Heart left ventricle (tissue), 16 donors: ENCODE data around the gene NECTIN2. TPM values are rescaled to one million over a fixed set of nuclear protein-coding genes. Genes with fewer than 3 reads are reported as not detected.
A peak's percentile ranks its signal among the peaks of the same experiment; 100 is the strongest.

ENCODE experiments used
- ATAC-seq, 4 donors: fragments of 200-7000 bp; cut with Tn5 transposase; one replicate each; pipeline ENCODE4 v1.9.1; 2020 to 2022; ENCODE audit warnings: moderate library complexity in 4 of 4, mild to moderate bottlenecking in 3 of 4, moderate number of reproducible peaks in 1 of 4
- DNase-seq, 5 donors: peaks; one replicate each; pipeline ENCODE4 v3.0.0-alpha.2; 2020
- H3K27ac ChIP-seq, 12 donors: fragments of 200-600 bp; sonication (generic) in 4 of 12; one replicate each; pipeline versions ENCODE4 v1.5.0 to v1.8.0; 2016 to 2022; ENCODE audit warnings: mild to moderate bottlenecking in 2 of 12
- H3K27me3 ChIP-seq, 9 donors: fragments of 200-600 bp; sonication (generic) in 2 of 9; one replicate each; pipeline versions ENCODE4 v1.5.1 to v1.8.0; 2016 to 2022; ENCODE audit warnings: mild to moderate bottlenecking in 3 of 9
- H3K36me3 ChIP-seq, 9 donors: fragments of 200-600 bp; sonication (generic) in 2 of 9; one replicate each; pipeline versions ENCODE4 v1.5.0 to v1.8.0; 2018 to 2022; ENCODE audit warnings: mild to moderate bottlenecking in 2 of 9
- H3K4me1 ChIP-seq, 12 donors: fragments of 200-600 bp; sonication (generic) in 4 of 12; one replicate each; pipeline versions ENCODE4 v1.5.0 to v1.8.0; 2016 to 2022; ENCODE audit warnings: mild to moderate bottlenecking in 3 of 12
- H3K4me3 ChIP-seq, 12 donors: fragments of 200-600 bp; sonication (generic) in 4 of 12; one replicate each; pipeline versions ENCODE4 v1.5.0 to v1.8.0; 2017 to 2022; ENCODE audit warnings: mild to moderate bottlenecking in 9 of 12, moderate library complexity in 4 of 12
- H3K9me3 ChIP-seq, 12 donors: fragments of 200-600 bp; sonication (generic) in 4 of 12; one replicate each; pipeline versions ENCODE4 v1.5.0 to v1.8.0; 2016 to 2022; ENCODE audit warnings: mild to moderate bottlenecking in 1 of 12
- POLR2A ChIP-seq, 2 donors: fragments of 450-650 bp; IDR thresholded peaks; one replicate each; pipeline ENCODE4 v1.6.1; 2017; ENCODE audit warnings: antibody characterized with exemption in 2 of 2, mild to moderate bottlenecking in 2 of 2, moderate library complexity in 2 of 2
- WGBS, 4 donors: extraction: QIAGEN DNeasy Blood & Tissue Kit in 2 of 4; methylation state at CpG; one replicate each; pipeline versions ENCODE4 v1.1.5 to v1.1.7; 2013 to 2018; 5-methylcytosine and 5-hydroxymethylcytosine counted together
- intact Hi-C, 10 donors: fragments of 100-400 bp; cut with DNase I; formaldehyde crosslinking; loops; one replicate each; pipeline versions ENCODE4 v1.11.1 to v1.14.2; 2022
- polyA plus RNA-seq, 2 donors: library from polyadenylated mRNA; stranded (reverse); fragments of 200-250 nt; gene quantifications; one replicate each; pipeline ENCODE4 v1.2.3, GENCODE V29; 2013
- total RNA-seq, 9 donors: library from RNA; depleted of rRNA in 2 of 9; stranded (reverse); fragments of >200 nt in 2 of 9; fragmentation: NEBNext Ultra II Directional in 3 of 9; extraction: Animal tissue kit (Norgen Biotek cat#: 25700) in 3 of 9; gene quantifications; one replicate each; pipeline versions ENCODE4 v1.1.0 to v1.2.4, GENCODE V29; 2016 to 2023
- TF ChIP-seq, protein P1 (sequence below), 12 donors: fragments of 200-600 bp; sonication (generic) in 4 of 12; IDR thresholded peaks; one replicate each; pipeline versions ENCODE4 v1.5.0 to v1.8.0; 2018 to 2022; ENCODE audit warnings: antibody characterized with exemption in 12 of 12, mild to moderate bottlenecking in 5 of 12
- donor health status: ischemic (EF 13 %, LVEDD 7.1; RV severe dilation, severe dysfunction).
- donor health status: healthy with polysubstance abuse.
- donor health status: DM: no; HTN: yes; CAD: no.
- donor health status: DM: no; HTN: no; CAD: no.
- donor health status: ischemic (EF 25% LVEDD 6.9; RV normal size, moderate dysfunction).
- donor health status: ischemic (EF 25% LVEDD 5.7; RV mildly dilated, moderate dysfunction).
- donor health status: healthy.
- donor health status: DM: yes; HTN: yes; CAD: no.
- donor health status: ischemic (EF 35%, LVEDD 5.7; RV mildly dilated, moderate dysfunction).
- donor health status: nonischemic (EF 11% LVEDD 7.7; RV severe dilation, severe dysfunction).
- donor health status: DM: yes; HTN: yes; CAD: no.
- donor health status: PGD.
- donor health status: ischemic (EF 29% LVEDD 5.4; RV normal size, mild dysfunction).
- donor health status: nonischemic (EF 23%, LVEDD 6.1; RV moderate dilation, normal function).

Gene NECTIN2
- total and polyA plus RNA-seq, 11 donors: 37.0 to 99.6 (median 57.6) TPM

DNA sequence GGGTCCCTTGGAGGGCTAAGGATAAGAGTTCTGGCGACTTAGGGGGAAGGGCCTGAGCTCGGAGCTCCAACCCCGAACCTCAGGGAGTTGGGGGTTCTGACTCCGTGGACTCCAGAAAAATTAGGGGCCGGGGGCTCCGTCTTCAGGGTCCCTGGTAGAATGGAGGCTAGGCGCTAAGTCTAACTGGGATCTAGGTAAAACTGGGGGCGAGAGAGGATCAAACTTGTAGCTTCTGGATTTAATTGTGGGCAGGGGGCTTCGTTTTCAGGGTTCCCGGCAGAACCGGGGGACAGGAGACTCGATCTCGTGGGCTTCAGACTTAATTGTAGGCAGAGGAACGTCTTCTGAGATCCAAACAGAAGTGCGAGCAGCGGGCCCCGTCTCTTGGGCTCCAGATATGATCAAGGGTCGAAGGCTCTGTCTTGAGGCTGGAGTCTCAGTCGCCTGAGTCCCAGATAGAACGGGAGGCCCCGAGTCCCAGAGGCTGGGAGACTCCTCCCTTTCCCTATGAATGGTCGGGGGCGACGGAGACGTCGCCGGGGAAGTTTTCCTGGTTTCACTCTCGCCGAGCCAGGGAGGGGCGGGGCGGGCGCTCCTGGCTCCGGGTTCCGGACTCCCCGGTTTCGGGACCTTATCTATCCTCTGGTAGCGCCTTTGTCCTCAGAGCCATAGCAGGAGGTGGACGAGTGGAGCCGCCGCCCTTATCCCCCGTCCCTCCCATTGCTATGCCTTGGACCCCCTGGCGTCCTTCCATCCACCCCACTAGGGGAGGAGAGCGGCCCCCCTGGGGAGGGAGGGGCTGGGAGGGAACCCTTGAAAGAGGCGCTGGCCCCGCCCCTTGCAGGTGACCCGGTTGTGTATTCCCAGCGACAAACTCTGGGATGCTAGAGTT is 1.3 kb downstream of the NECTIN2 start:
- Histone ChIP-seq H3K27me3 (no peaks in the 10 kb centered on the region), H3K4me3 (peak overlapping the region; percentile 86 to 100 (median 99)), H3K27ac (peak overlapping the region; percentile 94 to 100 (median 98)), H3K4me1 (peaks cover 15 to 69% (median 43%) of the 10 kb centered on the region in 12 donors), H3K36me3 (no peaks in the 10 kb centered on the region), H3K9me3 (no peaks in the 10 kb centered on the region)
- TF ChIP-seq POLR2A (IDR thresholded peaks at IDR 0.05): peak in 1 of 2 donors; percentile 45
- TF ChIP-seq, protein P1, sequence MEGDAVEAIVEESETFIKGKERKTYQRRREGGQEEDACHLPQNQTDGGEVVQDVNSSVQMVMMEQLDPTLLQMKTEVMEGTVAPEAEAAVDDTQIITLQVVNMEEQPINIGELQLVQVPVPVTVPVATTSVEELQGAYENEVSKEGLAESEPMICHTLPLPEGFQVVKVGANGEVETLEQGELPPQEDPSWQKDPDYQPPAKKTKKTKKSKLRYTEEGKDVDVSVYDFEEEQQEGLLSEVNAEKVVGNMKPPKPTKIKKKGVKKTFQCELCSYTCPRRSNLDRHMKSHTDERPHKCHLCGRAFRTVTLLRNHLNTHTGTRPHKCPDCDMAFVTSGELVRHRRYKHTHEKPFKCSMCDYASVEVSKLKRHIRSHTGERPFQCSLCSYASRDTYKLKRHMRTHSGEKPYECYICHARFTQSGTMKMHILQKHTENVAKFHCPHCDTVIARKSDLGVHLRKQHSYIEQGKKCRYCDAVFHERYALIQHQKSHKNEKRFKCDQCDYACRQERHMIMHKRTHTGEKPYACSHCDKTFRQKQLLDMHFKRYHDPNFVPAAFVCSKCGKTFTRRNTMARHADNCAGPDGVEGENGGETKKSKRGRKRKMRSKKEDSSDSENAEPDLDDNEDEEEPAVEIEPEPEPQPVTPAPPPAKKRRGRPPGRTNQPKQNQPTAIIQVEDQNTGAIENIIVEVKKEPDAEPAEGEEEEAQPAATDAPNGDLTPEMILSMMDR (IDR thresholded peaks at IDR 0.05): no peak
- peak; percentile 78 to 85 (median 80) for DNase-seq
- 1 to 2% (median 1%) methylated on average over 27 to 47 of the region's 47 CpGs for WGBS, 4 donors
- intact Hi-C loops: loop anchor here in 6 of 10 donors (2.0 to 10.0 kb wide), 6 partner anchors 23 to 163 kb away; partner anchors contain the start of gene TOMM40 (in 5 of the 6)
- peak in 2 of 4 donors; percentile 4 to 41 for ATAC-seq

DNA sequence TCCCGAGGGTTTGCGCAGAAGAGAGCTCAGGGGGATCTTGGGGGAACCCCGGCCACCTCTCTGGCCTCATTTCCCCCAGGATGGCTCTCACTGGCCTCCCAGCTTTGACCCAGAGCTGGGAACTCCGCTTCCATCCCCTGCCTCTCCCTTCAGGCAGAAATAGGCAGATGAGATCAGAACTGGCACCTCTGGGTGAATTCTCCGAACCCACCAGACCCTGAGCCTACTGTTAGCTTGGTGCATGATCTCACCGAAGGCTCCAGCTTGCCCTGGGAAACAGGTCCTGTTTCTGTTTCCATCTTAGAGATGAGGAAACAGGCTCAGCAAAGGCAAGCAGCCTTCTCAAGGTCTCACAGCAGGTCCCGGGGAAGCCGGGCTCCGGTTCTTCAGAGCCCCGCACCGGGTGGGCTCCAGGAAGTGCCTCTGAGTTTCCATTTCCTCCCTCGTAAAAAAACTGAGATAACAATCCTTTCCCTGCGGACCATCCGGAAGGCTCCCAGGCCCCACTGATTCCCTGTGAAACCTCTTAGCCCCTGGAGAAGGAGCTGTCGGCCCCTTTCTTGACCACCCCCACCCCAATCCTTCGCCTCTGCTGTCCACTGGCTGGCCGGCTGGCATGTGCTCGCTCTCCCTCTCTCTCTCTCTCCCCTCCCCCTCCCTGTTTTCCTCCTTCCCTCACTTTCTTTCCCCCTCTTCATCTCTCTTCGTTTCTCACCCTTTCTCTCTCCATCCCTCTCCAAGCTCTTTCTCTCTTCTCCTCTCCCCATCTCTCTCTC is 2.1 kb downstream of the NECTIN2 start:
- 11 to 23% (median 20%) methylated on average over 12 to 19 of the region's 19 CpGs for WGBS, 4 donors
- H3K36me3 ChIP-seq: peaks cover 0 to 2% (median 0%) of the 10 kb centered on the region in 9 donors
- H3K27ac ChIP-seq: peak overlapping the region; percentile 94 to 100 (median 98)
- no peaks in the 10 kb centered on the region for H3K27me3 ChIP-seq
- ATAC-seq (peak in 1 of 4 donors; percentile 2), DNase-seq (peak; percentile 32 to 57 (median 45))
- TF ChIP-seq POLR2A (IDR thresholded peaks at IDR 0.05): no peak
- TF ChIP-seq, protein P1 (IDR thresholded peaks at IDR 0.05): no peak
- H3K4me1 ChIP-seq: peaks cover 15 to 72% (median 43%) of the 10 kb centered on the region in 12 donors
- intact Hi-C loops: loop anchor here in 6 of 10 donors (2.0 to 10.0 kb wide), 5 partner anchors 23 to 163 kb away; partner anchors contain the start of gene TOMM40 (in 2 of the 6)
- no peaks in the 10 kb centered on the region for H3K9me3 ChIP-seq
- peak overlapping the region; percentile 86 to 100 (median 99) for H3K4me3 ChIP-seq

- intact Hi-C loops: loop anchor here in 7 of 10 donors (1.0 to 10.0 kb wide), 6 partner anchors 20 to 164 kb away; partner anchors contain the start of gene TOMM40 (in 2 of the 7)
Measured at GRCh38 chr19:44848812-44849447, 2.8 kb downstream of the NECTIN2 start.

More at GRCh38 chr19:44848812-44849447, 2.8 kb downstream of the NECTIN2 start:
- peaks cover 0 to 9% (median 0%) of the 10 kb centered on the region in 9 donors for H3K36me3 ChIP-seq
- H3K4me1 ChIP-seq: peaks cover 15 to 72% (median 43%) of the 10 kb centered on the region in 12 donors
- no peaks in the 10 kb centered on the region for H3K9me3 ChIP-seq
- ATAC-seq: no peak
- H3K4me3 ChIP-seq: peak overlapping the region in 10 of 12 donors; percentile 86 to 100 (median 99)
- 20 to 25% (median 22%) methylated on average over 18 of the region's 18 CpGs for WGBS, 4 donors
- no peaks in the 10 kb centered on the region for H3K27me3 ChIP-seq
- no peak for TF ChIP-seq POLR2A (IDR thresholded peaks at IDR 0.05)
- TF ChIP-seq, protein P1 (IDR thresholded peaks at IDR 0.05): no peak
- peak overlapping the region; percentile 57 to 100 (median 98) for H3K27ac ChIP-seq
- DNase-seq: peak in 3 of 5 donors; percentile 32 to 62 (median 46)
